Progenitor cell of endocrine pancreas (in vitro differentiated cells): ENCODE data around the gene NTF4. TPM values are rescaled to one million over a fixed set of nuclear protein-coding genes. Genes with fewer than 3 reads are reported as not detected.
"Not testable (repeated sequence)": the region's sequence is repeated elsewhere in the genome, so short reads cannot be mapped to it uniquely, and the experiment has no call there.

Experiments
- DNase-seq: peaks from one replicate; pipeline ENCODE4 v3.0.0; 2021; ENCODE audit warnings: low spot score; ENCODE audit not compliant: unreplicated experiment
- H3K27ac Mint-ChIP-seq: 2 replicates; pipeline ENCODE4 v1.8.0; 2021; ENCODE audit warnings: mild to moderate bottlenecking, moderate library complexity, mixed read lengths
- H3K27me3 Mint-ChIP-seq: 2 replicates; pipeline ENCODE4 v1.8.0; 2021; ENCODE audit warnings: mixed read lengths
- H3K36me3 Mint-ChIP-seq: 2 replicates; pipeline ENCODE4 v1.8.0; 2022; ENCODE audit warnings: mixed read lengths; ENCODE audit not compliant: insufficient read depth
- H3K4me1 Mint-ChIP-seq: 2 replicates; pipeline ENCODE4 v1.8.0; 2021; ENCODE audit warnings: low read depth, mixed read lengths
- H3K4me3 Mint-ChIP-seq: 2 replicates; pipeline ENCODE4 v1.8.0; 2021; ENCODE audit warnings: low read depth, mild to moderate bottlenecking, moderate library complexity, mixed read lengths
- H3K9me3 Mint-ChIP-seq: 2 replicates; pipeline ENCODE4 v1.8.0; 2021; ENCODE audit warnings: low read depth, mixed read lengths
- total RNA-seq: library from RNA; stranded (reverse); gene quantifications from 2 replicates; pipeline ENCODE4 v1.2.1, GENCODE V29; 2021
- TF ChIP-seq, protein P1 (sequence below): fragments of 200-600 bp; sonication (generic); IDR thresholded peaks from one replicate; pipeline ENCODE4 v1.5.0; 2021; ENCODE audit warnings: antibody characterized with exemption, mild to moderate bottlenecking; ENCODE audit not compliant: unreplicated experiment

Gene NTF4
- total RNA-seq, 1 donor from 2014 or later = 0.91 TPM

DNA sequence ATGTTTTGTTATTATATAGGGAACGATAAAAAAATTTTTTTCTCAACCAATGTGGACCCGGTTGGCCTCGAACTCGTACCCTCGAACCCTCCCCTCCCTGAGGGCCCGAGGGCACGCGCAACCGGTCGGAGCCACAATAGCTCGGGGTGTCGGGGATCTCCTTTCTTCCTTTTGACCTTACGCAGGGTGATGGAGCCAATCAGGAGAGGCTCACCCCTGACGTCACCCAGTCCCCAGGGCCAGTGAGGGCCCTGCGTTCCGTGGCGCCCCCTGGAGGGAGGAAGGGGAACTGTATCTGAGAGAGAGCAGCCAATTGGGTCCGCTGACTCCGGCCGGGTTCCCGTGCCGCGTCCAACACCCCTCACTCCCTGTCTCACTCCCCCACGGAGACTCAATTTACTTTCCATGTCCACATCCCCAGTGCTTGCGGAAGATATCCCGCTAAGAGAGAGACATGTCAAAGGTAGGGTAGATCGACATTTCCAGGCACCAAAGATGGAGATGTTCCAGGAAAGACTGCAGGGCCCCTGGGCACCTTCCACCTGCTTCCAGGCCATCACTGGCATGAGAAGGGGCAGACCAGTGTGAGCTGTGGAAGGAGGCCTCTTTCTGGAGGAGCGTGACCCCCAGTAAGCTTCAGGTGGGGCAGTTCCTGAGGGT is 32.8 kb downstream of the NTF4 start, which contains the start of gene CGB2:
Gene CGB2, plus strand, starts transcription at position 249 of the 660 bp plus-strand sequence. Its CDS starts 206 bp downstream, at position 455.
- not testable (repeated sequence) for H3K27ac Mint-ChIP-seq, H3K36me3 Mint-ChIP-seq, H3K9me3 Mint-ChIP-seq, H3K4me3 Mint-ChIP-seq, DNase-seq, H3K4me1 Mint-ChIP-seq
- H3K27me3 Mint-ChIP-seq = peaks cover 23% of the 10 kb centered on the region
- TF ChIP-seq, protein P1, sequence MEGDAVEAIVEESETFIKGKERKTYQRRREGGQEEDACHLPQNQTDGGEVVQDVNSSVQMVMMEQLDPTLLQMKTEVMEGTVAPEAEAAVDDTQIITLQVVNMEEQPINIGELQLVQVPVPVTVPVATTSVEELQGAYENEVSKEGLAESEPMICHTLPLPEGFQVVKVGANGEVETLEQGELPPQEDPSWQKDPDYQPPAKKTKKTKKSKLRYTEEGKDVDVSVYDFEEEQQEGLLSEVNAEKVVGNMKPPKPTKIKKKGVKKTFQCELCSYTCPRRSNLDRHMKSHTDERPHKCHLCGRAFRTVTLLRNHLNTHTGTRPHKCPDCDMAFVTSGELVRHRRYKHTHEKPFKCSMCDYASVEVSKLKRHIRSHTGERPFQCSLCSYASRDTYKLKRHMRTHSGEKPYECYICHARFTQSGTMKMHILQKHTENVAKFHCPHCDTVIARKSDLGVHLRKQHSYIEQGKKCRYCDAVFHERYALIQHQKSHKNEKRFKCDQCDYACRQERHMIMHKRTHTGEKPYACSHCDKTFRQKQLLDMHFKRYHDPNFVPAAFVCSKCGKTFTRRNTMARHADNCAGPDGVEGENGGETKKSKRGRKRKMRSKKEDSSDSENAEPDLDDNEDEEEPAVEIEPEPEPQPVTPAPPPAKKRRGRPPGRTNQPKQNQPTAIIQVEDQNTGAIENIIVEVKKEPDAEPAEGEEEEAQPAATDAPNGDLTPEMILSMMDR = peak; percentile 40

DNA sequence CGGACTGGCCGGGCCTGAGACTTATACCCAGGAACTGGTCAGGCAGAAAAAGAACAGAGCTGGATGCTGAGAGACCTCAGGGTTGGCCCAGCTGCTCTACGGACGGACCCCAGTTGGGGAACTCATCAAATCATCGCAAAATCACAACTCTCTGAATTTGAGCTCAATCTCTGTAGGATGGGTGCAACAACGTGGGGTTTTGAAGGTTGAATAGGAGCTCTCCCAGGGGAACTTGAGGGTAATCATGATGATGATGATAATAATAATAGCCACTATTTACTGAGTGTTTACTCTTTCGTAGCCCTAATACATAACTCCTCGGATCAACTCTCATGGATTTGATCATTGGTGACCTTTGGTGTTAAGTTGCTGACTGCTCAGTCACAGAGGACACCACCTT is 34.3 kb downstream of the NTF4 start:
- H3K4me1 Mint-ChIP-seq, H3K9me3 Mint-ChIP-seq, DNase-seq, H3K4me3 Mint-ChIP-seq, H3K36me3 Mint-ChIP-seq, H3K27ac Mint-ChIP-seq: not testable (repeated sequence)
- peaks cover 19% of the 10 kb centered on the region for H3K27me3 Mint-ChIP-seq

DNA sequence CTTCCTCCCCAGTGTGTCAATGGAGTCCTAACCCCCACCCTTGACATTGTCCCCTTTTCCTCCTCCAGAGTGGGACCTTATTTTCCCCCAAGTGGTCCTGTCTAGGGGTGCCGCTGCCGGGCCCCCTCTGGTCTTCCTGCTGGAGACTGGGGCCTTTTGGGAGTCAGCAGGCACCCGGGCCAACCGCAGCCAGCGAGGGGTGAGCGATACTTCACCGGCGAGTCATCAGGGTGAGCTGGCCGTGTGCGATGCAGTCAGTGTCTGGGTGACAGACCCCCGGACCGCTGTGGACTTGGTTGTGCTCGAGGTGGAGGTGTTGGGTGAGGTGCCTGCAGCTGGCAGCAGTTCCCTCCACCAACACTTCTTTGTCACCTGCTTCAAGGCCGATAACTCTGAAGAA is 34.9 kb downstream of the NTF4 start:
- H3K9me3 Mint-ChIP-seq, DNase-seq, H3K4me3 Mint-ChIP-seq, H3K27ac Mint-ChIP-seq, H3K36me3 Mint-ChIP-seq, H3K4me1 Mint-ChIP-seq: not testable (repeated sequence)
- H3K27me3 Mint-ChIP-seq = peaks cover 23% of the 10 kb centered on the region

DNA sequence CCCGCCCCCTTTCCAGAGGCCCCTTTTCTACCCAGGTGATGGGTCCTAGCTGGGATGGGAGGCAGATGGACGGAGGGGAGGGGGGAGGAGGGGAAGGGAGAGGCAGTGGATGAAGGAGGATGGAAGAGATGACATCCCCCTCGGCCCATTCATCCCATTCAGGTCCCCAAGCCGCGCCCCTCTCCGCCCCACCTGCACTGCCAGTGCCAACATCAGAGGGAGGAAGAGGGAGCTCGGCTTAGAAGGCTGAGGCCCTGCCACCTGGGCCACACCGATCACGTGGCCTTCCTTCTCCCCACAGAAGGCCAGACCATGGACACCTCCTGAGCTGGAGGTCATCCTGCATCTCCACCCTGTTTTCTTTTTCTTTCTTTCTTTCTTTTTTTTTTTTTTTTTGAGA is 35.9 kb downstream of the NTF4 start:
- DNase-seq, H3K9me3 Mint-ChIP-seq, H3K36me3 Mint-ChIP-seq, H3K4me3 Mint-ChIP-seq, H3K27ac Mint-ChIP-seq, H3K4me1 Mint-ChIP-seq: not testable (repeated sequence)
- peaks cover 23% of the 10 kb centered on the region for H3K27me3 Mint-ChIP-seq

DNA sequence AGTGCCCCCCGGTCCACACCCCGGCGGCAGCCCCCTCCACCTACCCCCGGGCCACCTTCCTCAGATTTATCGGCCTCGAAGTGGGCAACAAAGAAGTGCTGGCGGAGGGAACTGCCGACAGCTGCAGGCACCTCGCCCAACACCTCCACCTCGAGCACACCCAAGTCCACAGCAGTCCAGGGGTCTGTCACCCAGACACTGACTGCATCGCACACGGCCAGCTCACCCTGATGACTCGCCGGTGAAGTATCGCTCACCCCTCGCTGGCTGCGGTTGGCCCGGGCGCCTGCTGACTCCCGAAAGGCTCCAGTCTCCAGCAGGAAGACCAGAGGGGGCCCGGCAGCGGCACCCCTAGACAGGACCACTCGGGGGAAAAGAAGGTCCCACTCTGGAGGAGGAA is 39.0 kb downstream of the NTF4 start:
- not testable (repeated sequence) for H3K9me3 Mint-ChIP-seq, H3K4me3 Mint-ChIP-seq, DNase-seq, H3K36me3 Mint-ChIP-seq, H3K4me1 Mint-ChIP-seq, H3K27ac Mint-ChIP-seq
- peaks cover 31% of the 10 kb centered on the region for H3K27me3 Mint-ChIP-seq

DNA sequence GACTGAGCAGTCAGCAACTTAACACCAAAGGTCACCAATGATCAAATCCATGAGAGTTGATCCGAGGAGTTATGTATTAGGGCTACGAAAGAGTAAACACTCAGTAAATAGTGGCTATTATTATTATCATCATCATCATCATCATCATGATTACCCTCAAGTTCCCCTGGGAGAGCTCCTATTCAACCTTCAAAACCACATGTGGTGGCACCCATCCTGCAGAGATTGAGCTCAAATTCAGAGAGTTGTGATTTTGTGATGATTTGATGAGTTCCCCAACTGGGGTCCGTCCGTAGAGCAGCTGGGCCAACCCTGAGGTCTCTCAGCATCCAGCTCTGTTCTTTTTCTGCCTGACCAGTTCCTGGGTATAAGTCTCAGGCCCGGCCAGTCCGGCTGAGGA is 39.5 kb downstream of the NTF4 start:
- H3K36me3 Mint-ChIP-seq, H3K4me1 Mint-ChIP-seq, H3K9me3 Mint-ChIP-seq, H3K27ac Mint-ChIP-seq, DNase-seq, H3K4me3 Mint-ChIP-seq: not testable (repeated sequence)
- peaks cover 33% of the 10 kb centered on the region for H3K27me3 Mint-ChIP-seq

DNA sequence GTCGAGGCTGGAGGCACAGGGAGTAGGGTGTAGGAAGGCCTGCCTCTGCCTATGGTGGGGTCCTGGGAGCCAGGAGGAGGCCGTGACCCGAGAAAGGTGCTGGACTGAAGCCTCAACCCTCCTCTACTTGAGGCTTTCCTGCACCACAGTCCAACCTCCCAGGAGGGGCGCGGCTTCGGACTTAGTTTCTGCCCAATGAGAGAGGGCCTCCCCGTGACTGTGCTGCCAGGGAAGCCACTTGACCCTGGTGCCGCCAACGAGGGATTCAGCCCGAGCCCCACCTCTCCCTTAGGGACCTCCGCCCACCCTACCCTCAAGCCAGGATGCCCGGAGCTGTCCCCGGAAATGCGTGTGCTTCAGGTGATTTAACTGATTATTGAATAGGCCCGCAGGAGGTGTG is 40.4 kb downstream of the NTF4 start, which contains the start of gene CGB3:
Gene CGB3, minus strand, starts transcription at position 101 of the 400 bp plus-strand sequence. CDS start 362 bp downstream, outside the sequence.
- H3K27me3 Mint-ChIP-seq = peaks cover 35% of the 10 kb centered on the region
- not testable (repeated sequence) for H3K9me3 Mint-ChIP-seq, DNase-seq, H3K27ac Mint-ChIP-seq, H3K36me3 Mint-ChIP-seq, H3K4me1 Mint-ChIP-seq, H3K4me3 Mint-ChIP-seq

DNA sequence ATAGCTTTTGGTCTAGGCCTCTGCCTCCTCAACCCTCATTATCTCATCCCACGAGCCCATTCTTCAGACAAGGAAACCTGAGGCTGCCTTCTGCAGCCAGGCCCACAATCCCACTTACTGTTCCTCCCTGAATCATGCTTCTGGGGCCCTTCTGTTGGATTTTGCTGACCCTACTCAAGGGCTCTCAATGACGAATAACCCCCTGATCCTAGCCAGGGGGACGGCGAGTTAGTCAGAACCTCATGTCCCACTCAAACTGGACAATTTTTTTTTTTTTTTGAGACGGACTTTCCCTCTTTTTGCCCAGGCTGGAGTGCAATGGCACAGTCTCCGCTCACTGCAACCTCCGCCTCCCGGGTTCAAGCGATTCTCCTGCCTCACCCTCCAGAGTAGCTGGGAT is 42.5 kb downstream of the NTF4 start:
- no peaks in the 10 kb centered on the region for H3K9me3 Mint-ChIP-seq
- no peak overlapping the region for H3K4me3 Mint-ChIP-seq
- no peak for DNase-seq
- TF ChIP-seq, protein P1 = no peak
- peaks cover 3% of the 10 kb centered on the region for H3K4me1 Mint-ChIP-seq
- peaks cover 48% of the 10 kb centered on the region for H3K27me3 Mint-ChIP-seq
- no peaks in the 10 kb centered on the region for H3K36me3 Mint-ChIP-seq
- no peak overlapping the region for H3K27ac Mint-ChIP-seq
